Thyroid gland (tissue), 4 donors: Measurements from ENCODE around the gene PDXP. TPM values are rescaled to one million over a fixed set of nuclear protein-coding genes. Genes with fewer than 3 reads are reported as not detected.

ENCODE experiments used
- DNase-seq, 2 donors: peaks; one replicate each; pipeline ENCODE4 v3.0.0-alpha.2; 2019
- H3K27ac ChIP-seq, 3 donors: fragments of 200-600 bp; sonication (generic); 1 replicate in 2 of 3; 2 replicates in 1 of 3; pipeline ENCODE4 v1.5.1; 2016 to 2019; ENCODE audit warnings: mild to moderate bottlenecking in 1 of 3, moderate library complexity in 1 of 3
- H3K27me3 ChIP-seq: fragments of 200-600 bp; sonication (generic); one replicate; pipeline ENCODE4 v1.5.1; 2019
- H3K36me3 ChIP-seq, 2 donors: fragments of 200-600 bp; sonication (generic); one replicate each; pipeline ENCODE4 v1.5.1; 2016 to 2019
- H3K4me1 ChIP-seq, 2 donors: fragments of 200-600 bp; sonication (generic); one replicate each; pipeline ENCODE4 v1.5.1; 2017 to 2019
- H3K4me3 ChIP-seq, 3 donors: fragments of 200-600 bp; sonication (generic); replicated peaks in 1 of 3; 1 replicate in 2 of 3; 2 replicates in 1 of 3; pipeline ENCODE4 v1.5.1; 2016; ENCODE audit warnings: mild to moderate bottlenecking in 1 of 3
- H3K9me3 ChIP-seq: fragments of 200-600 bp; sonication (generic); one replicate; pipeline ENCODE4 v1.5.1; 2017
- CTCF ChIP-seq, 6 experiments: fragments of 200-600 bp in 3 of 6; fragments of 450-650 bp in 3 of 6; sonication (generic) in 3 of 6; IDR thresholded peaks; one replicate each; pipeline ENCODE4 v1.5.1; 2016 to 2019; ENCODE audit warnings: antibody characterized with exemption in 6 of 6, mild to moderate bottlenecking in 2 of 6, inconsistent platforms in 1 of 6, moderate library complexity in 1 of 6
- POLR2A ChIP-seq, 2 donors: fragments of 450-650 bp; IDR thresholded peaks; one replicate each; pipeline ENCODE4 v1.6.1; 2017; ENCODE audit warnings: antibody characterized with exemption in 2 of 2, mild to moderate bottlenecking in 2 of 2, moderate library complexity in 1 of 2
- WGBS, 2 donors: methylation state at CpG; one replicate each; pipeline ENCODE4 v1.1.5; 2017; 5-methylcytosine and 5-hydroxymethylcytosine counted together
- intact Hi-C: fragments of 100-400 bp; cut with DNase I; formaldehyde crosslinking; loops from one replicate; pipeline ENCODE4 v1.15.1; 2023
- total RNA-seq, 4 donors: library from RNA; depleted of rRNA; stranded (reverse); fragments of >200 nt; gene quantifications; one replicate each; pipeline ENCODE4 v1.2.3, GENCODE V29; 2016

PDXP gene
- total RNA-seq, 4 donors from 2014 or later: 4.2 to 15.8 (median 12.3) TPM

- H3K27me3 ChIP-seq: no peaks in the 10 kb centered on the region
- H3K36me3 ChIP-seq: no peaks in the 10 kb centered on the region
- no peak for TF ChIP-seq POLR2A (IDR thresholded peaks at IDR 0.05)
- TF ChIP-seq CTCF (IDR thresholded peaks at IDR 0.05): no peak
- 73 to 74% methylated on average over 7 to 10 of the region's 11 CpGs for WGBS, 2 donors
- intact Hi-C loops: loop anchor here (10.0 kb wide), 1 partner anchor 122 kb away; no protein-coding TSS in a partner anchor
- no peak overlapping the region for H3K27ac ChIP-seq
- no peaks in the 10 kb centered on the region for H3K9me3 ChIP-seq
- no peak for DNase-seq
- peaks cover 27 to 46% of the 10 kb centered on the region in 2 donors for H3K4me1 ChIP-seq
- no peak overlapping the region for H3K4me3 ChIP-seq
These were observed 14.5 kb downstream of the PDXP start for GRCh38 chr22:37672920-37673455.

GRCh38 chr22:37674248-37674647, 15.7 kb downstream of the PDXP start:
- WGBS, 2 donors: 90 to 93% methylated on average over 11 to 12 of the region's 12 CpGs
- H3K36me3 ChIP-seq: no peaks in the 10 kb centered on the region
- H3K27me3 ChIP-seq: no peaks in the 10 kb centered on the region
- DNase-seq: no peak
- no peaks in the 10 kb centered on the region for H3K9me3 ChIP-seq
- peaks cover 27 to 45% of the 10 kb centered on the region in 2 donors for H3K4me1 ChIP-seq
- H3K27ac ChIP-seq: peak overlapping the region; percentile 79 to 92 (median 88)
- intact Hi-C loops: loop anchor here (10.0 kb wide), 1 partner anchor 121 kb away; no protein-coding TSS in a partner anchor
- no peak for TF ChIP-seq CTCF (IDR thresholded peaks at IDR 0.05)
- TF ChIP-seq POLR2A (IDR thresholded peaks at IDR 0.05): no peak
- H3K4me3 ChIP-seq: no peak overlapping the region

GRCh38 chr22:37674951-37675929, 16.7 kb downstream of the PDXP start, which contains the start of gene LGALS1:
Gene LGALS1 (plus strand): TSS chr22:37675636. CDS start chr22:37675703, 67 bp downstream.
- H3K4me1 ChIP-seq: peaks cover 27 to 45% of the 10 kb centered on the region in 2 donors
- 28 to 36% methylated on average over 10 to 22 of the region's 34 CpGs for WGBS, 2 donors
- no peaks in the 10 kb centered on the region for H3K27me3 ChIP-seq
- TF ChIP-seq CTCF (IDR thresholded peaks at IDR 0.05) (no peak), POLR2A (IDR thresholded peaks at IDR 0.05) (peak in 1 of 2 donors; percentile 22)
- H3K27ac ChIP-seq: peak within 1 kb of the TSS; percentile 79 to 92 (median 88)
- peak within 1 kb of the TSS in 2 of 3 donors; percentile 20 to 28 for H3K4me3 ChIP-seq
- no peaks in the 10 kb centered on the region for H3K36me3 ChIP-seq
- H3K9me3 ChIP-seq: no peaks in the 10 kb centered on the region
- DNase-seq: peak; percentile 89 to 94
- intact Hi-C loops: loop anchor here (5.0 to 10.0 kb wide), 2 partner anchors 48 to 120 kb away; no protein-coding TSS in a partner anchor

- TF ChIP-seq POLR2A (IDR thresholded peaks at IDR 0.05): no peak
- TF ChIP-seq CTCF (IDR thresholded peaks at IDR 0.05): no peak
- WGBS, 2 donors: 33 to 41% methylated on average over 10 to 11 of the region's 17 CpGs
- DNase-seq: peak; percentile 50 to 59
These were observed 17.6 kb downstream of the PDXP start for GRCh38 chr22:37675930-37676735.

More at GRCh38 chr22:37675930-37676735, 17.6 kb downstream of the PDXP start:
- peaks cover 27 to 45% of the 10 kb centered on the region in 2 donors for H3K4me1 ChIP-seq
- no peaks in the 10 kb centered on the region for H3K36me3 ChIP-seq
- no peaks in the 10 kb centered on the region for H3K9me3 ChIP-seq
- no peaks in the 10 kb centered on the region for H3K27me3 ChIP-seq
- peak overlapping the region; percentile 79 to 92 (median 88) for H3K27ac ChIP-seq
- peak overlapping the region in 1 of 3 donors; percentile 28 for H3K4me3 ChIP-seq
- intact Hi-C loops: loop anchor here (5.0 to 10.0 kb wide), 2 partner anchors 49 to 119 kb away; no protein-coding TSS in a partner anchor
